Measurements from ENCODE around the gene PYGO2.
A peak's percentile ranks its signal among the peaks of the same experiment; 100 is the strongest.

Gene PYGO2

DNA sequence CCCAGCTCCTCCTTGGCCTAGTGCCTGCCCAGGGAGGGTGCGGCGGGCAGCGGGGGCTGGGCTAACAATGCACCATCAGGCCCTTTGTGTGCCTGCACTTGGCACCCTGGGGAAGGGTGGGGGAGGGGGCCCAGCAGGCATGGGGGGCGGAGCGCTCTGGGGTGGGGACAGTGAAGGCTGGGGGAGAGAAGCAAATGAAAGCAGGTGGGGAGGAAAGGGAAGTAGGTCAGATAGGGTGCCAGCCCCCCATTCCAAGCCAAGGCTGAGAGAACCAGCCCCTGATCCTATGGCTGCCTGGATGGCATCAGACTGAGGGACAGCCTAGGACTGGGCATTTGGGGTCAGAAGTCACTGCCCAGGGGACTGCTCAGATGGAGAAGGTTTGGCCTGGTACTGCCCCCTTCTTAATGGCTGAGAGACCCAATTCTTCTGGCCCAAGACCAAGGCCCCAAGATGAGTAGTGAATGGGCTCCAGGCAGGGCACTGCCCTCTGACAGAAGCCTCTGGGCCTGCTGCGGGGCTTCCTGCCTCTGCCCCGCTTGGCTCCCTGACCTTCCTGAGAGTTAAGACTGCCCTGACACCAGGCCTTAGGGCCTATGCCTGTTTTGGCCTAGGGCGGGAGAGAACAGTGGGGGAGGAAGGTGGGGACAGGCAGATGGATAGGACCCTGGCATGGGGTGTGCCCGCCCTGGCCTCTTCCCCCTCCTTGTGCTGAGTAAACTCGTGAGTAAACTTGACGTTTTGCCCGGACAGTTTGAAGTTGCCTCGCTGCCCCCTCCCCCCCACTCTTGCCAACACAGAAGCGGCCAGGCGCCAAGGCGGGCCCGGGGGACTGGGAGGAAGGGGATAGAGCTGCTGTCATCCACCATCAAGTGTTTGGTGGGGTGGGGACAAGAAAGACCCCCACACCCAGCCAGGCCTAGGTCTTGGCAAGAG, 43.8 kb upstream of the PYGO2 start:
- H3K27ac ChIP-seq (ENCODE audit: low read length) = peak overlapping the region; percentile 94
- peak overlapping the region; percentile 51 to 89 for H3K9ac ChIP-seq (ENCODE audit: low read length in 2 of 2)
- H3K4me1 ChIP-seq (ENCODE audit: control insufficient read depth, insufficient read depth, low read length) = peaks cover 54% of the 10 kb centered on the region
- no peaks in the 10 kb centered on the region for H3K36me3 ChIP-seq (ENCODE audit: control insufficient read depth in 2 of 2, insufficient read depth in 2 of 2, low read length in 2 of 2)
- no peaks in the 10 kb centered on the region for H3K9me3 ChIP-seq (ENCODE audit: control insufficient read depth in 2 of 2, low read length in 2 of 2)
- no peaks in the 10 kb centered on the region for H3K27me3 ChIP-seq (ENCODE audit: control insufficient read depth in 1 of 2, insufficient read depth in 2 of 2, low read length in 2 of 2)
- peak overlapping the region in 1 of 2 donors; percentile 94 for H3K4me3 ChIP-seq (ENCODE audit: low read length in 2 of 2)

DNA sequence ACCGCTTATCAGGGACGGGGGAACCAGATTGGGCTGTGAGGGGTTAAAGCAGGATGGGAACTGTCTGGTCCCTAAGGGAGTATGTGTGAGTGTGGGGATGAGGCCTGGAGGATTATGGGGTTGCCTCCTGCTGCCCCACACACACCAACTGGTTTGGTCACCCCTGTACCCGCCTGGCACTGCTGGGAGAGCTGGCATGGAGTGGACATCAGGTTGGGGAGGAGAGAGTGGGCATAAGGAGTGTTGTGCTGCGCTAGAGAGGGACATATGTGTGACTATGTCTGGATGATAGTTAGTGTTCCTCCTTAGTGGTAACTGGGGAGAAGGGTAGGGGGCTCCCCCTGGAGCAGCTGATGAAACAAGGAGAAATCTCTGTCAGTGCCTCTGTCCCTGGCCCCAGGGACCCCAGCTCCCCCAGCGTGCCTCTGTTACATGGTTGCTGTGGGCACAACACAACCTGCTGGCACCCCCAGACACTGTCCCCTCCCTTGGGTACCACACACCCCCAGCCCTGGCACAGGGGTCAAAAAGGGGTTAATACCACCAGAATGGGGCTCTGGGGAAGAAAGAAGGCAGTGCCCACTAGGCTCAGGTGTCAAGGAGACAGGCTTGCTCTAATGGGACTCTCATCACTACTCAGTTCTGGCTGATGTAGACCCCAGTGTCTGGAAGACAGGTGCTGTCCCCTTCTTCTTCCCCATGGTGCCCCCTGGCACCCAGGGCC, 42.9 kb upstream of the PYGO2 start:
- Histone ChIP-seq H3K36me3 (ENCODE audit: control insufficient read depth in 2 of 2, insufficient read depth in 2 of 2, low read length in 2 of 2) (no peaks in the 10 kb centered on the region), H3K27ac (ENCODE audit: low read length) (peak overlapping the region; percentile 94), H3K4me3 (ENCODE audit: low read length in 2 of 2) (peak overlapping the region; percentile 94 to 95), H3K4me1 (ENCODE audit: control insufficient read depth, insufficient read depth, low read length) (peaks cover 60% of the 10 kb centered on the region), H3K9me3 (ENCODE audit: control insufficient read depth in 2 of 2, low read length in 2 of 2) (no peaks in the 10 kb centered on the region), H3K27me3 (ENCODE audit: control insufficient read depth in 1 of 2, insufficient read depth in 2 of 2, low read length in 2 of 2) (no peaks in the 10 kb centered on the region), H3K9ac (ENCODE audit: low read length in 2 of 2) (peak overlapping the region; percentile 76 to 89)

DNA sequence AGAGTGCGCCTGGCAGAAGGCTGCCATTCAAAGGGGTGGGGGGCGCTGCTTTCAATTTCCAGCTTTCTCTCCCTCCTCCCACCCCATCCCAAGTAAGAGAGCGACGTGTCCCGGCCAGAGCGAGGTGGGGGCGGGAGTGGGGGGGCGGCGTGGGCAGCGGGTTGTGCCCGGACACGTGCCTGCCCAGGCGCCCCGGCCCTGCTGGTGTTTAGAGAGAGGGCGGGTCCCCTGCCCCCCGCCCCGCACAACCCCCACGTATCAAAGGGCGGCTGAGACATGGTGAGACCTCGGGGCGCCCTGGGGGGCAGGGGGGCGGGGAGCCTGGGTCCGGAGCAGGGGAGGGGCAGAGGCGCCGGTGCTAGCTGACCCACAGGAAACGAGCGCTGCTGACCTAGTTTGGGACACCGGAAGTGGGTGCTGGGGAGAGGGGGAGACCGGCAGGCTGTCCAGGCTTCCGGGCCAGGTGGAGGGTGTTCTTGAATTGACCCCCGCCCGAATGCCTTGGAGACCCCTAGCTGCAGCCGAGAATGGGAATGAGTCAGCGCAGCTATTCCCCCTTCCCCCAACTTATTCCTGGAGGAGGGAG, 42.3 kb upstream of the PYGO2 start:
- H3K4me3 ChIP-seq (ENCODE audit: low read length in 2 of 2) = peak overlapping the region; percentile 94 to 95
- no peaks in the 10 kb centered on the region for H3K27me3 ChIP-seq (ENCODE audit: control insufficient read depth in 1 of 2, insufficient read depth in 2 of 2, low read length in 2 of 2)
- peak overlapping the region; percentile 89 to 95 for H3K9ac ChIP-seq (ENCODE audit: low read length in 2 of 2)
- no peaks in the 10 kb centered on the region for H3K9me3 ChIP-seq (ENCODE audit: control insufficient read depth in 2 of 2, low read length in 2 of 2)
- peak overlapping the region; percentile 94 for H3K27ac ChIP-seq (ENCODE audit: low read length)
- H3K36me3 ChIP-seq (ENCODE audit: control insufficient read depth in 2 of 2, insufficient read depth in 2 of 2, low read length in 2 of 2) = no peaks in the 10 kb centered on the region
- peaks cover 65% of the 10 kb centered on the region for H3K4me1 ChIP-seq (ENCODE audit: control insufficient read depth, insufficient read depth, low read length)

DNA sequence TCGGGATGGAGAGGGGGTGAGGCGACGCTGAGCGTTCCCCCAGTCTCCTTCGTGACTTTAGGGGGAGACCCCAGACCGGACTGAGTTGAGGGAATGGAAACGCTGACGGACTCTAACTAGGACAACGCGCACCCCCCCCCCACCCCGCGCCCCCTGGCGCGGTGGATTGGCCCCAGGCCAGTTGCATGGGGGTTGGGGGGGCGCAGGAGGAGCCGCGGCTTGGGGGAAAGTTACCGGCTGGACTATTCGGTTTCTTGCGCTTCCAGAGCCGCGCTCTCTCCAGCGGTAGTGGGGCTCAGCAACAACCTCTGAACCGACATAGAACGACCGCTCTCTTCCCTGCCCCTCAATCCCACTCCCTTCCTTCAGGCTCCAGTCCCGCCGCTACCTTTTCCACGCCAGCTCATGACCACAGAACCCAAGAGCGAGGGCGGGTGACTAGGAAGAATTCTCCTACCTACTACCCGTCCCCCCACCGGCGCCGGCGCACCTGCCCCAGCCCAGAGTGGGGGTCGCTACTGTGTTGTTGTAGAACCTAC, 41.7 kb upstream of the PYGO2 start:
- Histone ChIP-seq H3K27me3 (ENCODE audit: control insufficient read depth in 1 of 2, insufficient read depth in 2 of 2, low read length in 2 of 2) (no peaks in the 10 kb centered on the region), H3K36me3 (ENCODE audit: control insufficient read depth in 2 of 2, insufficient read depth in 2 of 2, low read length in 2 of 2) (no peaks in the 10 kb centered on the region), H3K27ac (ENCODE audit: low read length) (peak overlapping the region; percentile 94), H3K4me1 (ENCODE audit: control insufficient read depth, insufficient read depth, low read length) (peaks cover 63% of the 10 kb centered on the region), H3K9me3 (ENCODE audit: control insufficient read depth in 2 of 2, low read length in 2 of 2) (no peaks in the 10 kb centered on the region), H3K9ac (ENCODE audit: low read length in 2 of 2) (peak overlapping the region; percentile 89 to 95), H3K4me3 (ENCODE audit: low read length in 2 of 2) (peak overlapping the region; percentile 94 to 95)

DNA sequence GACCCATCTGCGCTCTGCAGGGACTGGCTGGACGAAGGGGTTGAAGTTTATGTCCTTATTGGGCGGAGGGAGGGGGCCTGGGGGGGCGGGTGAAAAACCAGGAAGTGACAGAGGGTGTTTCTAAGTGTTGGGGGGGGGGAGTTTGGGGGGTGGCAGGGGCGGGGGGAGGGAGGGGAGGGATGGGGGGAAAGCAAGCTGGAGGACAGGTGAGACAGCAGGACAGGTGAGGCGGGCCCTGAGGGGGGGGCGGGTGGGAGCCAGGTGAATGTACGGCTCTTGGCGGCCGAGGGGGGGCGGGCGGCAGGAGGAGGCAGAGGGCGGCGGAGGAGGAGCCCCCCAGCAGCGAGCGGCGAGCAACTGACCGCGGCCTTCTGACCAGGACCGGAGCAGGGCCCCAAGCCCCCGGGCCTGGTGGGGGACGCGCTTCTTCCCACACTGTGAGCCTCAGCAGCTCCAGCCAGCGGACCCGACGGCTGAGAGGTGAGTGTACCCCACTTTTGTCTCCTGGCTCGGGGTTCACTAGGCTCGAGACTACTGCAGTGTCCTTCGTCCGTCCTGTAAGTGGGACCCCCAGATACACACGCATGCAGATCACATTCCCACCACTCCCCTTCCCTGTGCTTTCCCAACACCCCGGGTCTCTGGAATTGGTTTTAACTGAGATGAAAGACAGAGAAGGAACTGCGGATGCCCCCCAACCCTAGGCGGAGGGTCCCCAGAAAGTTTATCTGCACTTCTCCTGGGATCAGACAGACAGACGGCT, 41.1 kb upstream of the PYGO2 start, which contains the start of gene ZBTB7B:
TSS of gene ZBTB7B (plus strand) at position 339 of the 763 bp plus-strand sequence. CDS start 11,859 bp downstream, outside the sequence.
- Histone ChIP-seq H3K27me3 (ENCODE audit: control insufficient read depth in 1 of 2, insufficient read depth in 2 of 2, low read length in 2 of 2) (no peaks in the 10 kb centered on the region), H3K9ac (ENCODE audit: low read length in 2 of 2) (peak within 1 kb of the TSS; percentile 92 to 95), H3K27ac (ENCODE audit: low read length) (peak within 1 kb of the TSS; percentile 98), H3K4me1 (ENCODE audit: control insufficient read depth, insufficient read depth, low read length) (peaks cover 59% of the 10 kb centered on the region), H3K9me3 (ENCODE audit: control insufficient read depth in 2 of 2, low read length in 2 of 2) (no peaks in the 10 kb centered on the region), H3K4me3 (ENCODE audit: low read length in 2 of 2) (peak within 1 kb of the TSS; percentile 94 to 95), H3K36me3 (ENCODE audit: control insufficient read depth in 2 of 2, insufficient read depth in 2 of 2, low read length in 2 of 2) (no peaks in the 10 kb centered on the region)

DNA sequence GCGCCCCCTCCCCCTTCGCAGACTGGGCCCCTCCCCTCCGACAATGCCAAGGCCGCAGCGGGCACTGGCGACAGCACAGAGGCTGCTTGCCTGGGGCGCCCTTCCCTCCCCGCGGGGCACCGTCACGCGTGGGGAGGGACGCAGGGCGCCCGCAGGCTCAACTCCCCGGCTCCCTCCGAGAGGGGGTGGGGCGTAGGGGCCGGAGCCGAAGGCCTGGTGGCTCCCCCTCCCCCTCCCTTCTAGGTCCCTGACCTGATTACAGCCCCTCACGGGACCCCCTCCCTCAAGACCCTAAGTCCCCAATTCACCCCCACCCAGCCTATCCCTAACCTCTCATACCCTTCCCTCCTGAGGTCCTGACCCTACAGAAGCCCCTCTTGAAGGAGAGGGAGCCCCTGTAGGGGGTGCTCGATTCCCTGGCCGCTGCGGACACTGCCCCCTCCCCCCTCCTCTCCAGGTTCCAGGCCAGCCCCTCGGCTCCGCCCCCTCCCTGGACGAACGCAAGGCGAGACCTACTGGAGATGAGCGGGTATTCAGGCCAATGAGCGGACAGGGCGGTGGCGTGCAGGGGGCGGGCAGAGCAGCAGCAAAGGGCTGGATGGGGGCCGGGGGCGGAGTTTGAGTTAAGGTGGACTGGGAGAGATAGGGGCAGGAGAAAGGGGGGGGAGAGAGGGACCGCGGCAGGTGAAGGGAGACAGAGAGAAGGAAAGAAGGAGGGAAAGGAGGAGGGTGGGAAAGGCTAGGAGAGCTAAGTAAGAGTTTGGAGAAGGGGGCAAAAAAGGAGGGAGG, 40.3 kb upstream of the PYGO2 start:
- Histone ChIP-seq H3K9ac (ENCODE audit: low read length in 2 of 2) (peak overlapping the region; percentile 90 to 92), H3K4me1 (ENCODE audit: control insufficient read depth, insufficient read depth, low read length) (peaks cover 52% of the 10 kb centered on the region), H3K36me3 (ENCODE audit: control insufficient read depth in 2 of 2, insufficient read depth in 2 of 2, low read length in 2 of 2) (no peaks in the 10 kb centered on the region), H3K27me3 (ENCODE audit: control insufficient read depth in 1 of 2, insufficient read depth in 2 of 2, low read length in 2 of 2) (no peaks in the 10 kb centered on the region), H3K27ac (ENCODE audit: low read length) (peak overlapping the region; percentile 98), H3K4me3 (ENCODE audit: low read length in 2 of 2) (peak overlapping the region; percentile 83 to 91), H3K9me3 (ENCODE audit: control insufficient read depth in 2 of 2, low read length in 2 of 2) (no peaks in the 10 kb centered on the region)

DNA sequence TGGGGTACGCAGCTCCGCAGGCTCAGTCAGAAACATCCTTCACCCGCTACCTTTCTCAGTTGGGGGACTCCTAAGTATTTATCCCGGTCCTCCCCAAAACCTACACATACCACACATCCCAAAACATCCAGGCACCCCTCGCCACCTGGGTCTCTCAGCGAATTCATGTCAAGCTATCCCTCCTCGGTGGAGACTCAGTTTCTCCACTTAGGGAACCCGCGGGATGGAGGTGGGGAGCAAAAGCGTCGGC, 39.8 kb upstream of the PYGO2 start:
- H3K9me3 ChIP-seq (ENCODE audit: control insufficient read depth in 2 of 2, low read length in 2 of 2) = no peaks in the 10 kb centered on the region
- no peaks in the 10 kb centered on the region for H3K27me3 ChIP-seq (ENCODE audit: control insufficient read depth in 1 of 2, insufficient read depth in 2 of 2, low read length in 2 of 2)
- no peaks in the 10 kb centered on the region for H3K36me3 ChIP-seq (ENCODE audit: control insufficient read depth in 2 of 2, insufficient read depth in 2 of 2, low read length in 2 of 2)
- peak overlapping the region; percentile 98 for H3K27ac ChIP-seq (ENCODE audit: low read length)
- peaks cover 46% of the 10 kb centered on the region for H3K4me1 ChIP-seq (ENCODE audit: control insufficient read depth, insufficient read depth, low read length)
- H3K4me3 ChIP-seq (ENCODE audit: low read length in 2 of 2) = peak overlapping the region; percentile 83 to 91
- peak overlapping the region; percentile 90 to 92 for H3K9ac ChIP-seq (ENCODE audit: low read length in 2 of 2)

DNA sequence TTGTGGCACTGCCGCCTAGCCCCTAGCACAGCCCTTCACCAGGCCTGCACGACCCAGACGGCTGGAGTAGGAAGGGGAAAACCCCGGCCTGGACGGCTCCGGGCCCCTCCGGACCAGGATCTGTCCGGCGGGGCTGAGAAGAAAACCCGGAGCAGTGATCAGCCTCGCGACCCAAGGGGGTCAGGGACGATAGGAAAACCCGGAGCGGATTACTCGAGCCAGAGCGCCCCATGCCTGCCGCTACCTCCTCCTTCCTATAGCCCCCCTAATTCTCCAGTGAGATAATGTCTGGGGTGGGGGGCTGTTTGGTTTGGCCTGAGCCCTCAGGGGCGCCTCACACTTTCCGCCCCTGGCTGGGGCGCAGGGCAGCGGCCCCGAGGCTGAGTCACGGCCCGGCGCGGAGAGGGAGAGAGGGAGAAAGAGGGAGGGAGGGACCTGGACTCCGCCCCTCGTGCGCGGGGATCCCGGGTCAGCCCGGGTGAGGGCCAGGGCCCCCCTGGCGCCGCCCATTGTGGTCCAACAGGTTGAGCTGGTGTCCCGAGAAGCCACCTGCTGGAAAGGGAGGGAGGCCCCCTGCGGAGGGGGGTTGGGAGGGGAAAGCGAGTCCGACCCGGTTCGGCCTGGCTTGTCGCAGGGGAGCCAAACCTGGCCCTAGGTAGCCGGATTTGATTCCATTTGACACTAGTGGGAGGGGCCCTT, 39.3 kb upstream of the PYGO2 start:
- Histone ChIP-seq H3K27ac (ENCODE audit: low read length) (peak overlapping the region; percentile 98), H3K9ac (ENCODE audit: low read length in 2 of 2) (peak overlapping the region; percentile 90 to 92), H3K4me3 (ENCODE audit: low read length in 2 of 2) (peak overlapping the region; percentile 83 to 91), H3K27me3 (ENCODE audit: control insufficient read depth in 1 of 2, insufficient read depth in 2 of 2, low read length in 2 of 2) (no peaks in the 10 kb centered on the region), H3K9me3 (ENCODE audit: control insufficient read depth in 2 of 2, low read length in 2 of 2) (no peaks in the 10 kb centered on the region), H3K36me3 (ENCODE audit: control insufficient read depth in 2 of 2, insufficient read depth in 2 of 2, low read length in 2 of 2) (no peaks in the 10 kb centered on the region), H3K4me1 (ENCODE audit: control insufficient read depth, insufficient read depth, low read length) (peaks cover 42% of the 10 kb centered on the region)

DNA sequence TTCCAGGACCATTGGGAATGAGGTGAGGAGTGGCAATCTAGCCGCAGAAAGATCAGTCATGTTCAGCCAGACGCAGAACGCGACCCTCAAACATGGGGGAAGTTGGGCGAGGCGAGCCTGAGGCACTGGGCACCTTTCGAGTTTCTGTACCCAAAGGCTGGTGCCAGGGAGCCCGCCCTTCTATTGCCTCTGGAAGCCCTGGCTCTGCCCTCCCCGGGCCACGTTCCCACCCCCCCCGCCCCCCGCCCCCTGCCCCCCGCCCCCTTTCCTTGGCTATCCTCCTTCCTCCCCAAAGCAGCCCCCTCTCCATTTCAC, 38.8 kb upstream of the PYGO2 start:
- H3K27me3 ChIP-seq (ENCODE audit: control insufficient read depth in 1 of 2, insufficient read depth in 2 of 2, low read length in 2 of 2) = no peaks in the 10 kb centered on the region
- H3K36me3 ChIP-seq (ENCODE audit: control insufficient read depth in 2 of 2, insufficient read depth in 2 of 2, low read length in 2 of 2) = no peaks in the 10 kb centered on the region
- H3K4me1 ChIP-seq (ENCODE audit: control insufficient read depth, insufficient read depth, low read length) = peaks cover 37% of the 10 kb centered on the region
- peak overlapping the region; percentile 83 to 91 for H3K4me3 ChIP-seq (ENCODE audit: low read length in 2 of 2)
- H3K27ac ChIP-seq (ENCODE audit: low read length) = peak overlapping the region; percentile 98
- no peaks in the 10 kb centered on the region for H3K9me3 ChIP-seq (ENCODE audit: control insufficient read depth in 2 of 2, low read length in 2 of 2)
- H3K9ac ChIP-seq (ENCODE audit: low read length in 2 of 2) = peak overlapping the region; percentile 69 to 92
